Thyroid gland (tissue), 4 donors: ENCODE data around the gene ATP4B. TPM values are rescaled to one million over a fixed set of nuclear protein-coding genes. Genes with fewer than 3 reads are reported as not detected.

ENCODE experiments used
- DNase-seq, 2 donors: peaks; one replicate each; pipeline ENCODE4 v3.0.0-alpha.2; 2019
- H3K27ac ChIP-seq, 3 donors: fragments of 200-600 bp; sonication (generic); 1 replicate in 2 of 3; 2 replicates in 1 of 3; pipeline ENCODE4 v1.5.1; 2016 to 2019; ENCODE audit warnings: mild to moderate bottlenecking in 1 of 3, moderate library complexity in 1 of 3
- H3K27me3 ChIP-seq: fragments of 200-600 bp; sonication (generic); one replicate; pipeline ENCODE4 v1.5.1; 2019
- H3K36me3 ChIP-seq, 2 donors: fragments of 200-600 bp; sonication (generic); one replicate each; pipeline ENCODE4 v1.5.1; 2016 to 2019
- H3K4me1 ChIP-seq, 2 donors: fragments of 200-600 bp; sonication (generic); one replicate each; pipeline ENCODE4 v1.5.1; 2017 to 2019
- H3K4me3 ChIP-seq, 3 donors: fragments of 200-600 bp; sonication (generic); replicated peaks in 1 of 3; 1 replicate in 2 of 3; 2 replicates in 1 of 3; pipeline ENCODE4 v1.5.1; 2016; ENCODE audit warnings: mild to moderate bottlenecking in 1 of 3
- H3K9me3 ChIP-seq: fragments of 200-600 bp; sonication (generic); one replicate; pipeline ENCODE4 v1.5.1; 2017
- POLR2A ChIP-seq, 2 donors: fragments of 450-650 bp; IDR thresholded peaks; one replicate each; pipeline ENCODE4 v1.6.1; 2017; ENCODE audit warnings: antibody characterized with exemption in 2 of 2, mild to moderate bottlenecking in 2 of 2, moderate library complexity in 1 of 2
- WGBS, 2 donors: methylation state at CpG; one replicate each; pipeline ENCODE4 v1.1.5; 2017; 5-methylcytosine and 5-hydroxymethylcytosine counted together
- intact Hi-C: fragments of 100-400 bp; cut with DNase I; formaldehyde crosslinking; loops from one replicate; pipeline ENCODE4 v1.15.1; 2023
- total RNA-seq, 4 donors: library from RNA; depleted of rRNA; stranded (reverse); fragments of >200 nt; gene quantifications; one replicate each; pipeline ENCODE4 v1.2.3, GENCODE V29; 2016
- TF ChIP-seq, protein P1 (sequence below), 6 experiments: fragments of 200-600 bp in 3 of 6; fragments of 450-650 bp in 3 of 6; sonication (generic) in 3 of 6; IDR thresholded peaks; one replicate each; pipeline ENCODE4 v1.5.1; 2016 to 2019; ENCODE audit warnings: antibody characterized with exemption in 6 of 6, mild to moderate bottlenecking in 2 of 6, inconsistent platforms in 1 of 6, moderate library complexity in 1 of 6

The ATP4B gene
- total RNA-seq, 4 donors from 2014 or later: not detected

GRCh38 chr13:113634279-113635047 is 23.5 kb downstream of the ATP4B start:
- H3K36me3 ChIP-seq: peaks cover 47 to 57% of the 10 kb centered on the region in 2 donors
- intact Hi-C loops: no loop called here
- TF ChIP-seq, protein P1, sequence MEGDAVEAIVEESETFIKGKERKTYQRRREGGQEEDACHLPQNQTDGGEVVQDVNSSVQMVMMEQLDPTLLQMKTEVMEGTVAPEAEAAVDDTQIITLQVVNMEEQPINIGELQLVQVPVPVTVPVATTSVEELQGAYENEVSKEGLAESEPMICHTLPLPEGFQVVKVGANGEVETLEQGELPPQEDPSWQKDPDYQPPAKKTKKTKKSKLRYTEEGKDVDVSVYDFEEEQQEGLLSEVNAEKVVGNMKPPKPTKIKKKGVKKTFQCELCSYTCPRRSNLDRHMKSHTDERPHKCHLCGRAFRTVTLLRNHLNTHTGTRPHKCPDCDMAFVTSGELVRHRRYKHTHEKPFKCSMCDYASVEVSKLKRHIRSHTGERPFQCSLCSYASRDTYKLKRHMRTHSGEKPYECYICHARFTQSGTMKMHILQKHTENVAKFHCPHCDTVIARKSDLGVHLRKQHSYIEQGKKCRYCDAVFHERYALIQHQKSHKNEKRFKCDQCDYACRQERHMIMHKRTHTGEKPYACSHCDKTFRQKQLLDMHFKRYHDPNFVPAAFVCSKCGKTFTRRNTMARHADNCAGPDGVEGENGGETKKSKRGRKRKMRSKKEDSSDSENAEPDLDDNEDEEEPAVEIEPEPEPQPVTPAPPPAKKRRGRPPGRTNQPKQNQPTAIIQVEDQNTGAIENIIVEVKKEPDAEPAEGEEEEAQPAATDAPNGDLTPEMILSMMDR (IDR thresholded peaks at IDR 0.05): no peak
- TF ChIP-seq POLR2A (IDR thresholded peaks at IDR 0.05): no peak
- no peaks in the 10 kb centered on the region for H3K9me3 ChIP-seq
- H3K27ac ChIP-seq: no peak overlapping the region
- no peaks in the 10 kb centered on the region for H3K27me3 ChIP-seq
- no peak for DNase-seq
- no peaks in the 10 kb centered on the region for H3K4me1 ChIP-seq
- no peak overlapping the region for H3K4me3 ChIP-seq
- 96% methylated on average over 16 of the region's 16 CpGs for WGBS, 2 donors

DNA sequence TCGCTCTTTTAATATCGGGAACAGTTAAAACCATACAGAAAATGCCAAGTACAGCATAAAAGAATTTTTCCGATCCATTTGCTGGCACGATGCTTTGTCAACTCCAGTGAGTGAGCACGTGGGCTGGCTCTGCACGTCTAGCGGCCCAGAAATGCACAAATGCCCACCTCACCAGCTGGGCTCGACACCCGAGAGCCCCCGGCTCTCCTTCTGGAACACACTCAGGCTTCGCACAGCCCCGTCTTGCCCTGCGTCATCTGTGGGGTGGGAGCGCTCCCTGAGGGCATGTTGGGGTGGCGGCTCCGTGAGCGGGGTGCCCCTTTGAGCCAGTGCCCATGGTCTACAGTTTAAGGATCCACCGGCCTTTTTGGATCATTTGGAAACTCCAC is 24.5 kb downstream of the ATP4B start:
- TF ChIP-seq POLR2A (IDR thresholded peaks at IDR 0.05): no peak
- TF ChIP-seq, protein P1 (IDR thresholded peaks at IDR 0.05): no peak
- Histone ChIP-seq H3K9me3 (no peaks in the 10 kb centered on the region), H3K27ac (no peak overlapping the region), H3K27me3 (no peaks in the 10 kb centered on the region), H3K4me3 (no peak overlapping the region), H3K36me3 (peaks cover 47 to 57% of the 10 kb centered on the region in 2 donors), H3K4me1 (no peaks in the 10 kb centered on the region)
- intact Hi-C loops: no loop called here
- 97 to 98% methylated on average over 18 of the region's 18 CpGs for whole genome bisulfite sequencing, 2 donors
- no peak for DNase-seq

GRCh38 chr13:113632706-113633484 is 25.1 kb downstream of the ATP4B start:
- no peak for DNase-seq
- no peaks in the 10 kb centered on the region for H3K27me3 ChIP-seq
- TF ChIP-seq, protein P1 (IDR thresholded peaks at IDR 0.05): no peak
- TF ChIP-seq POLR2A (IDR thresholded peaks at IDR 0.05): no peak
- no peak overlapping the region for H3K4me3 ChIP-seq
- H3K27ac ChIP-seq: no peak overlapping the region
- 95 to 96% methylated on average over 38 of the region's 38 CpGs for WGBS, 2 donors
- no peaks in the 10 kb centered on the region for H3K9me3 ChIP-seq
- peaks cover 42 to 53% of the 10 kb centered on the region in 2 donors for H3K36me3 ChIP-seq
- no peaks in the 10 kb centered on the region for H3K4me1 ChIP-seq
- intact Hi-C loops: no loop called here

GRCh38 chr13:113631341-113632095 is 26.5 kb downstream of the ATP4B start:
- no peak overlapping the region for H3K27ac ChIP-seq
- H3K4me3 ChIP-seq: no peak overlapping the region
- intact Hi-C loops: no loop called here
- H3K36me3 ChIP-seq: peaks cover 34 to 40% of the 10 kb centered on the region in 2 donors
- WGBS, 2 donors: 96% methylated on average over 32 to 42 of the region's 42 CpGs
- no peaks in the 10 kb centered on the region for H3K4me1 ChIP-seq
- no peaks in the 10 kb centered on the region for H3K9me3 ChIP-seq
- TF ChIP-seq, protein P1 (IDR thresholded peaks at IDR 0.05): no peak
- TF ChIP-seq POLR2A (IDR thresholded peaks at IDR 0.05): no peak
- DNase-seq: no peak
- no peaks in the 10 kb centered on the region for H3K27me3 ChIP-seq
